CD4-positive, alpha-beta T cell treated with Interleukin-12 subunit alpha and Interleukin-12 subunit beta, for 1 hour (primary cell): Measurements from ENCODE around the gene SYTL3.
A peak's percentile ranks its signal among the peaks of the same experiment; 100 is the strongest.

Source experiments
- DNase-seq: peaks from one replicate; pipeline ENCODE4 v3.0.0-alpha.2; 2020

SYTL3 gene

DNA sequence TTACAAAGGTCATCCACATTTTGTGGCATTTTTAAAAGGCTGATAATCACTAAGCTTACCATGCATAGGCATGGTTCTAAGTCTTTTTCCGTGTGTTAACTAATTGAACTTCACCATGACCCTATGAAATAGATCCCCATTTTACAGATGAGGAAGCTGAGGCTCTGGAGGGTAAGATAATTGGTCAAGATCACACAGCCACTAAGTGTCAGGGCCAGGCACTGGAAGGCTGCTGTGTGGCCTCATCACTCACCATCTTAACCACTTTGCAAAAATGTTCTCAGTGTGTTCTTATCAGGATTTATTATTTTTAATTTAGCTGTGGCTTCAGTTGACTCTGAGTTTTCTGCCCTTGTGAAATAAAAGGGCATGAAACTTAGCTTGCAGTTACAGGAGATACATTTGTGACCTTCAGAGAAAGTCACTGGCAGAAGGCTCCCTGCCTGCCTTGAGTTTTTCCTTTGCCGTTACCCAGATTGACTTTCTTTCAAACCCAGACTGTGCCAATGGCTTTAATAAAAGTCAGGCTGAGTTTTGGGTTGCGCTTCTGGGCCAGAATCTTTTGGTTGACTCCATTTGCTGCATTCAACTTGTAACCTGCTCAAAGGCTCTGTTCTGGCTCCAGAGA is 87.3 kb downstream of the SYTL3 start:
- DNase-seq: no peak

DNA sequence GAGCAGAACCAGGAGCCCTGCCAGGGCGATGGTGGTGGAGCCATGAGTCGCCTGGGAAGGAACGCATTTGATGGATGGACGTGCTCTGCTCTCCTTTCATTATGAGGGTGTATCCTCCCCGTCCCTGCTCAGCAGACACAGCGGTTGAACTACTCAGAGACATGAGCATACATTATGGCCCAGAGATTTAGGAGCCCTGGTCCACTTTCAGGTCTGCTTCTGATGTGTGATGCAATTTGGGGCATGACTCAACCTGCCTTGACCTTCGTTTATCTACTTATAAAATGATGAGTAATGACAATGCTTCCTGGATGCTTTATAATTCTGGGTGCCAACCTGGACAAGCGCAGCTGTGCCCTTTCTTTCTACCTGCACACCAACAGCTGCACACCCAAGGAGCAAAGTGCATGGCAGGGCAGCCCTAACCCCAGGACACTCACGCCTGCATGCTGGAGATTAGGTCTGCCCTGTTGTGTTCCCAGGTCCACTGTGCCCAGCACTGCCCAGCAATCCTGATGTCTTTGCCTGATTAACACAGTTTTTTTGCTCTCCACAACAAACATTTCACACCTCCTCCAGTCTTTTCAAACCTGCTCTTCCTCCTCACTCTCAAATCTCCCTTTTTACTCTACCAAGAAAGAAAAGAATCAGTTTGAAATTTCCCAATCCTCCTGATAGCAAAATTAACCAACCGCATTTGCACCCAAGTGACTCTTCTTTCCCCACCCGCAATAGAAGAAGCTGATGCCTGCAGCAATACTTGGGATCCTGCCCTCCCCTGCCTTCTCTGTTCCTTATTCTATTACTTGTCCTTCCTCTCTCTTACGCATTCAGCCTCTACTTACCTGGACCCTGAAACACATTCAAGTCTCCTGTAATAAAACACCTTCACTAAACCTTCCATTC is 88.1 kb downstream of the SYTL3 start:
- no peak for DNase-seq

DNA sequence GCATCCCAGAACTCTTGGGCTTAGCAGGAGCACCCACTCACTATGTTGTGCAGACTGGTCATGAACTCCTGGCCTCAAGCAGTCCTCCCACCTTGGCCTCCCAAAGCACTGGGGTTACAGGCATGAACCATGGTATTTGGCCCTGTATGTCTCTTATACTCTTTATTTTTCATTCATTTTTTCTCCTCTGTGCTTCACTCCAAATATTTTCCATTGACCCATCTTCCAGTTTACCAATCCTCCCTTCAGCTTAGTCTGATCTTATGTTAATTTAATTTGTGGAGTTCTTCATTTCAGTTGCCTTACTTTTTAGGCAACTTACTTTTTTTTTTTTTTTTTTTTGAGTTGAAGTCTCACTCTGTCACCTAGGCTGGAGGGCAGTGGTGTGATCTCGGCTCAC is 89.8 kb downstream of the SYTL3 start:
- no peak for DNase-seq

DNA sequence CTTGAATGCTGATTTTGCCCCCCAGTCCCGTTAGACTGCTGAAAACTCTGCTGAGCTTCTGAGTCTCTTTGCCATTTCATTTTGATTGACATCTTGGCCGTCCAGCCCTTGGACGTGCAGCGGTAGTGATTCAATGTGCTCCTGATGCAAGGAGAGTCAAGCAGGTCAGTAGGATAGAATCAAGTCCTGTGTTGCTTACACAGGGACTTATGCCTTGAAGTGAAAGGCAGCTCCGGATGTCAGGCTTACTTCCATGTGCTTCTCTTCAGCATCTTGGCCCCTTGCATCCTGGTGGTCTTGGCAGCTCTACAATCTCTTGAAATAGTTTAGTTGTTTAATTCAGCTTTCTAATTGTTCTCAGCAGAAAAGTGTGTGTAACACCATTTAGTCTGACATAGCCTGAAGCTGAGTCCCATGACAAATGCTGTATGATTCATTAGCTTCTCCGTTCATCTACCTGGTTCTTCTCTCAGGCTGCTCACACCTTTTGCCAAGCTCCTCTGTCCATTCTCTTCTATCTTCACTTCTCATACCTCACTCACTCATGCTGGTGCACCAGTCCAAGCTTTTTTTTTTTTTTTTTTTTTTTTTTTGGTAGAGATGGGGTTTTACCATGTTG is 93.3 kb downstream of the SYTL3 start:
- DNase-seq: no peak

DNA sequence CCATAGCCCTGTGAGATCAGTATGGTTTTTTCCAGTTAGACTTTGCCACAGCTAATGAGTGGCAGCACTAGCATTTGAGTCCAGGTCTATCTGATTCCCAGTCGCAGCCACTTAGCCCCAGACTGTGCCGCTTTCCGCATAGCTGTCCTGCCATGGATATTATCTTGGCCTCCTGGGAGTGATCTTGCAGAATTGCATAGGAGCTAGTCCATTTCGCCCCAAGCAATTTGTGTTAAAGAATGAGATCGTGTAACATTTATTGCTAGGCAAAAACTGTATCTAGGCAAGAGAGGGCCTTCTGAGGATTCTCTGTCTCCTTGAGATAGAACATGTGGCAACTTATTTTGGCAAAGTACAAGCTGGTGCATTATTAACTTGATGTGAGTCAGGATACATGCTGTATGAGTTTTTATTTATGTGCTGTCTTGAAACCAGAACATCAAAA is 95.2 kb downstream of the SYTL3 start:
- DNase-seq: no peak

DNA sequence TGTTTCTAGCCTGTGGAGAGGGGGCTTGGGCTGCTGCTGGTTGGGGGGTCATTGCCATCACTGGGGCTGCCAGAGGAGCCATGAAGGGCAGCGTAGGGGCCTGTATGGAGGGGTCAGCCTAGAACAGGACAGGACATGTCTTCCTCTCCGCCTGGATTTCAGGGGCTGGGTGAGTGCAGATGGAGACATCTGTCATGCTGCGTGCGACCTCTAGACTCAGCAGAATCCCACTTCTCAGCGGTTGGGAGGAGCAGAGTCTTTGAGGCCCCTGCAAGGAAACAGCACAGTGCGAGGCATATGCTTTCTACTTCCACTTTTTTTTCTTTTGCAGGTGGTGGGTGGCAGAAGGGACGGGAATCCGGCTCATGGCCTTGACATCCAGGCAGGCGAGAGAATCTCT is 101.4 kb downstream of the SYTL3 start:
- no peak for DNase-seq

DNA sequence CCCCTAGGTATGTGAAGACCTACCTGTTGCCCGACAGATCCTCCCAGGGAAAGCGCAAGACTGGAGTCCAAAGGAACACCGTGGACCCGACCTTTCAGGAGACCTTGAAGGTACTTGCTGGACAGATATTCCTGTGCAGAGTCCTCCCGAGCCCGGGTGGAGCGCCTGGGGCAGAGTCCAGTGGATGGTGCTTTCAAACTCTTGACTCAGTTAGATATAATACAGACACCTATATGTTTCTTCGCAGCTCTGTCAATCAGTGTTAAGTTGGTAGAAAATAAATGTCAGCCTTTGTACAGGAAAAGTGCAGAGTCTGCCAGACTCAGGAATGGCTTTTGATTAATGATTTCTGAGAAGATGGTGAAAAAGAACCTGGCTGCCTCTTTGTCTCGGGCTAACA is 102.1 kb downstream of the SYTL3 start:
- DNase-seq: no peak

DNA sequence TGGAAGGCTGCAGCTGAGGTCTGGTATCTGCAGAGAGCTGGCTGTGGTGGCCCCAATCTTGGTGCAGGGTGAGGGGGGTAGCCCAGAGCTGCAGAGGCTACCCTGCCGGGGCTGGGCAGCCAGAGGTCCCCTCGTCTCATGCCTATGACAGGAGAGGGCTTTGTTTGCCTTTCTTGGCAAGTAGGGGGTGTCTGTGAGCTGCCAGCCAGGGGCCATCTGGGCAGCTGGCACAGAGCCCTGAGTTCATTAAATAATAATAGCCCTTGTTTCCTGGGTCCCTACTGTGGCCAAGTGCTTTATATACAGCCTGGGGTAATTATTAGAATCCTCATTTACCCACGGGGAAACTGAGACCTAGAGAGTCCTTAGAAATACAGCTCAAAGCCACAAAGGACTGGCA is 102.8 kb downstream of the SYTL3 start:
- no peak for DNase-seq

DNA sequence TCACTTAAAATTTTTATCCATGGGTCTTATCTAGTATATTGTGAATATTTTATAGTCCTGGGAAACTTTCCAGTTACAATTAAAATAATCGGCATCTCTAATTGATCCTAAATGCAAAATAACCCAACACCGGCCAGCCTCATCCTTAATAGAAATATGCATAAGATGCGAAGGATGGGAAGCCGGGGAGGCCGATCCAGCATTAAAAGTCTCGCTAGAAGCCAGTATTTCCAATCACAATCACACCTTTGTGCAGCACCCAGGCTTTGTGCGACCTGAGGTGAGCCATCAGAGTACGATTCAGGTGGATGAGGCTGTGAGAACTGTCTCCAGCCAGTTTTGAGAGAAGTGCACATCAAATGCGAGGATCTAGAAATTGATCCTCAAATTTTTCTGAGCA is 104.0 kb downstream of the SYTL3 start:
- no peak for DNase-seq

DNA sequence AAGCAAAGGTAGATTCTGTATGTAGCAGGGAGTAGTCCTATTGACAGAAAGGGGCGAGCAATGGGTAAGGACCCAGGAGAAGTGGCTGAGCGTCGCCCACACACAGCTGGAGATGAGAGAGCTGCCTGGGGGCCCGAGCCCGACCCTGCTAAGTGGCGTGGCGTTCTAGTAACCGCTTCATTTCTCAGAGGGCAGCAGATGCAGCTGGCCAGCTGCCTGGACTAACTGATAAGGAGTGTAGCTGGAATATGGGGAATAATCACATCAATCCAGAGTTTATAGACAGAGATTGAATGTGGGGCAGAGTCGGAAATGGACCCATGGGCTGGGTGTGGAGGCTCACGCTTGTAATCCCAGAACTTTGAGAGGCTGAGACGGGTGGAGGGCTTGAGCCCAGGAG is 104.9 kb downstream of the SYTL3 start:
- no peak for DNase-seq

DNA sequence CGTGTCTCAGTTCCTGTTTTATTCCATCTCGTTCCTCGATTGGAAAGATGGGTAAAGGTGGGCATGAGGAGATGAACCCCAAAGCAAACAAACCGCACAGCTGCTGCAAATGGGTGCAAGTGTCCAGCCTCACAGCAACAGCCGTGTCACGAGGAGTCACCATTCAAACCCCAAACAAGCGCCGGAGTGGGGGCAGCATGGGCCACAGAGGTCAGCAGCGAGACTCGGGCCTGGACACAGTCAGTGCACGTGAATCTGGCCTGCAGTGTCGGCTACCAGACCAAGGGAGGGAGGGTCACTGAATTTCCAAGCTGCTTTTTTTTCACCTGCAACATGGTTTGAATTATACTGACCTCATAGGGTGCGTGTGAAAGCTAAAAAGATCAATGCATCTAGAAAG is 105.8 kb downstream of the SYTL3 start:
- DNase-seq: no peak

DNA sequence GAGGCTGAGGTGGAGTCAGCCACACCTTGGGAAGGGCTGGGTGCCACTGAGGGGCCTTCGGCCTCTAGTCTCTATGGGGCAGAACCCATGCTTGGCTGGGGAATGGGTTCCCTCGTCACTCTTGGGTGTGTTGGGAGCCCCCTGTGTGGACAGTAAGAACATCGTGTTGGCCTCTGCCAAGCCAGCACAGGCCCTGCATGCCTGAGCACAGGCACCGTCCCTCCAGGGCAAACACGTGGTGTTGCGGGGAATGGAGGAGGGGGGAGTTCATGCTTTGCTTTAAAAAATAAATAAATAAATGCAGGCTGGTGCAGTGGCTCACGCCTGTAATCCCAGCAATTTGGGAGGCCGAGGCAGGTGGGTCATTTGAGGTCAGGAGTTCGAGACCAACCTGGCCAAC is 106.3 kb downstream of the SYTL3 start:
- no peak for DNase-seq

DNA sequence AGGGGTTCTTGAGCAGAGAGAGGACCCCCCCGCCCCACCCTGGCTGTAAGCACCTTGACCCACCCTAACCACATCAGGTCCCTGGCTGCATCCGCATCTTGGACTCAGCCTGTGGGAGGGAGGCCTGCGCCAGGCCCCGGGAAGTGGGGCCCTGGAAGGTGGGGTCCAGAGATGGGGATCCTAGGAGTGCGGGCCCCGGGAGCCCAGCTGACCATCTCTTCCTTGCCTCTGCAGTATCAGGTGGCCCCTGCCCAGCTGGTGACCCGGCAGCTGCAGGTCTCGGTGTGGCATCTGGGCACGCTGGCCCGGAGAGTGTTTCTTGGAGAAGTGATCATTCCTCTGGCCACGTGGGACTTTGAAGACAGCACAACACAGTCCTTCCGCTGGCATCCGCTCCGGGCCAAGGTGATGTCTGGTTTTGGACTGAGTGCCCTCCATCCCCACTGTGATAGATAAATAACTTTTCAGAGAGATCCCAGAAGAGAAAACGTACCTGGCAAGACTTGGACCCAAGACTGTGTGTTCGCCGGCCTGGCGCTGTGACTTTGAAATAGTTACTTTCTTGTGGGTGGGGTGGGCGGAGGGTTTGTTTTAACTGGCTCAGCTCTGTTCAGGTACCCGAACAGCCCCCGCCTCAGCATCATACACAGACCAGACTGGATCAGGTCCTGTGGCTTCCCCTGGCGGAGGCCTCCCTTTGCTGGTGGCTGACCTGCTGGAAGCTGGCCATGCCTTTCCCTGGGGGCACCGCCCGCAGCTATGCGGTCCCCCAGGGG is 107.3 kb downstream of the SYTL3 start:
- DNase-seq: peak; percentile 12

DNA sequence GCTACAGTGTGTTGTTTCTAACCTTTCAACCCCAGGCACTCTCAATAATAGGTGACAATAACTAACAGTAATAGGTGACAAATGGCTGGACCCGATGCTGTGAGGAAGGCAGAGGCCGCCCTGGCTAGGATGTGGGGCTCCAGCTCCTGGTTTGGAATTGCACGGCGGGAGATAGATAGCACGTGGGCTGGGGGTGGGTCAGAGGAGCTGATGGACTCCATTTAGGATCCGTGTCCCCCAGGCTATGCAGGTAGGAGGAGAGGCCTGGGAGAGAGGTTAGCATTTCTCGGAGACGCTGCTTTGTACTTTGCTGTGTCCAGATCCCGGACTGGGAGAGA is 107.9 kb downstream of the SYTL3 start:
- peak; percentile 12 for DNase-seq

DNA sequence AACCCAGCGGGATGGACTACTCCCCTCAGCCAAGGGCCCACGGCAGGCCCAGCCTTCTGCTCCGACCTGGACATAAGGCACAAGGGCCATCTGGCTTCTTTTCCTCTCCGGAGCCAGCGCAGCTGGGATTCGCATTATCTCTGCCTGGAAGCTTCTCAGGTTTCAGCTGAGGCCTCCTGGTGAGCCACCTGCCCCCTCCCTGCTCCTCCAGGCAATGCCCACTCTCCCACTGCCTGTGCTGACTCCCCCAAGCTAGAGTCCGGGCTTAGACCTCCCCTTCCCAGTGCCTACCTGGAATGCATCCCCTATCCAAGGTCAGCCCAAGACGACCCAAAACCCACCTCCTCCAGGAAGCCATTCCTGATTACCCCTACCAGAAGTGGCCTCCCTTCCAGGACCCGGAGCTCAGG is 108.6 kb downstream of the SYTL3 start:
- DNase-seq: peak; percentile 15

DNA sequence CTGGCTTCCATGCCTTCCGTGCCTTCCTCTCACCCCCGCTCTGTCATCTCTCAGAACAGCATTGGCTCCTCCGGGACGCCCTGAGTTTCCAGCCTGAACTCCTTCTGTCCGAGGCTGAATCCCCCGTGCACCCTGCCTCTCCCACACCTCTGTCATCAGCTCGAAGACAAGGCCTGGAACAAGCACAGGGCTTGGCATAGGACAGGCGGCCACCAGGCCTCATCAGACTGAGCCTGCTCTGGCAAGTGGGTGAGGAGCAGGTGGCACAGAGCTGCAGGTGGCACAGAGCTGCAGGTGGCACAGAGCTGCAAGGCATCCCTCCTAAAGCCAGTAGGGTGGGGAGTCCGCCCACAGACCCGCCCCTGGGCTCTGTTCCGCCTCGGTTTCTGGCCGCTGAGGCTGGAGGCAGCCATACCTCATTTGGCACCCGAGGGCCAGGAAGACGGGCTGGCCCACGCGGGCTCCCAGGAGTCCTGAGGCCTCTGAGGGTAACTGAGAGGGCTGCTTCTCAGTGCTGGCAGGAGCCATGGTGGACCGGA is 109.2 kb downstream of the SYTL3 start:
- DNase-seq: peak; percentile 40

DNA sequence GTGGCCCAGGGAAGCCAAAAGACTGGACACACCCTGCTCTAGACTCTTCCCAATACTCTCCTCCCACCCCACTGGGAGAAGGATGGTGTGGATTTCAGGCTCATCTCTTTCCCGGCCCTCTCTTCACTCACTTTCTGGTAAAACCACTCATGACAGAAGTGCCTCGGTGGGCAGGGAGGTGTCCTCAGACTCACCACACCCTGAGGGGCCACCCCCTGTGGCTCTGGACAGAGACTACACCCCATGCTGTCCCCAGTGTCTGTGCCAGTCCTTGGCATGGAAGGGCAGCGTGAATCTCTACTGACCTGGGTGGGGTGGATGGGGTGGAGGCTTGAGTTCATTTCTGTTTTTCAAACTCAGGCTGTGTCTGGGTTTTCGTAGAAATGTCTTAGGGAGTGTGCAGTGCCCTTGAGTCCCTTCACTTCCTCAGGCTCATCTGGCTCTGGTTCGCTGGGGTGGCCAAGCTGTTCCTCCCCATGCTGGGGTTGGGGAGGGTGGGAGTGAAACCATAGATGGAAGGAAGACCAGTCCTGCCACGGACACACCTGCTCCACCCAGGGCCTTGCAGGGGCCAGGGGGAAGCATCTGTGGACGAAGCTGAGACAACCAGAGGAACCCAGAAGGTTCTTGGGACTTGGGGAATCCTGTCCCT is 110.2 kb downstream of the SYTL3 start:
- peak; percentile 40 for DNase-seq

DNA sequence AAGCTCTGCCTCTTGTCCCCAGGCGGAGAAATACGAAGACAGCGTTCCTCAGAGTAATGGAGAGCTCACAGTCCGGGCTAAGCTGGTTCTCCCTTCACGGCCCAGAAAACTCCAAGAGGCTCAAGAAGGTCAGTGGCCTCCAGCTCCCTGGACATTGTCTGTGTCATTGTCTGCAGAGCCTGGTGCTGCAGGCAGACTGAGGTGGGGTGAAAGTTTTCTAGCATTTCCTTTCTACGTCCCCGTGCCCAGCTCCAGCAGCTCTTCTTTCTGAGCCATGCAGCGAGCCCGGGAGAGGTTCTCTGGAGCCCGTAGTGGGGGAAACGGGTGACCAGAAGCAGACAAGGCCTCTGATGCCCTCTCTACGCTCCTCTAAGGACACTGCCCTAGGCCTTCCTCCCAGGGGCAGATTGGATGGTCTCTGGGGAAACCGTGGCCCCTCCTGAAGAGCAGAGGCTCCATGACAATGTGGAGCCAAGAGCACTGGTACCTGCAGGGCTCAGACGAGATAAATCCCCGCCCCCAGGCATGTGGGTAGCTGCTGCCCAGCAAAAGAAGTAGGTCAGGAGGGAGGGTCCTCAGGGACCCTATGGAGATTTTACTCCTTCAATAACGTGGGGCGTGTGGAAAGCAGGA is 110.9 kb downstream of the SYTL3 start:
- DNase-seq: peak; percentile 45

DNA sequence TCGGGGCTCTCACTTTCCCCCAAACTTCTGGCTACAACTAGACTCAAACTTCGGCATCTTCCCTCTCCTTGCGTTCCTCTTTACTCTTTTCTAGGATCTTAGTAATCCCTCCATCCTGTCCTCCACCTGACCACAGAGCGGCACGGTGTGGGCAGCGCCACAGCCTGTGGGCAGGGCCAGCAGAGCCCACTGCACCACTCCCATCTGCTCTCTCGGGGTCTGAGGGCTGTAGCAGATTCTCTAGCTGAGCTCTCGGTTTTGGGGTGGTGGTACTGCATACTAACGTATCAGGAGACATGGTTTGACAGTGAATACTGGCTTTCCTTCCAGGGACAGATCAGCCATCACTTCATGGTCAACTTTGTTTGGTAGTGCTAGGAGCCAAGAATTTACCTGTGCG is 111.9 kb downstream of the SYTL3 start:
- peak; percentile 46 for DNase-seq

DNA sequence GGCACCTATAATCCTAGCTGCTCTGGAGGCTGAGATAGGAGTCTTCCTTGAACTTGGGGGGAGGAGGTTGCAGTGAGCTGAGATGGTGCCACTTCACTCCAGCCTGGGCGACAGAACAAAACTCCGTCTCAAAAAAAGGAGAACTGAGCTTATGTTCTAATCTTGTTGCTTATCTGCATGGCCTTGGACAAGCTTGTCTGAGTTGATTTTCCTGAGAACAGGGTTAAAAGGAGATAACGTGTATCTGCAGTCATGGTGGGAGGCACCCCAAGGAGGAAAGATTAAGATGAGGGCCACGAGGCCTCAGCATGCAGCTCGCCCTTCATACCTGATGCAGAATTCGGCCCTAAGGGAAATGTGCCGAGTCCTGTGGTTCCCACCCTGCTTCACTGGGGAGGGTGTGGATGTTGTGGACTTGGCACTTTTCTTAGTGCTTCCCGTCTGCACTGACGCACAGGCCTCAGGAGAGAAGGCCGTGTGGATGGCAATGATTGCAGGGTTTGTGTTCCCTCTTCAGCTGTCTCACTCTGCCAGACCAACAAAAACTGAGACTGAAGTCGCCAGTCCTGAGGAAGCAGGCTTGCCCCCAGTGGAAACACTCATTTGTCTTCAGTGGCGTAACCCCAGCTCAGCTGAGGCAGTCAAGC is 113.1 kb downstream of the SYTL3 start:
- peak; percentile 54 for DNase-seq

DNA sequence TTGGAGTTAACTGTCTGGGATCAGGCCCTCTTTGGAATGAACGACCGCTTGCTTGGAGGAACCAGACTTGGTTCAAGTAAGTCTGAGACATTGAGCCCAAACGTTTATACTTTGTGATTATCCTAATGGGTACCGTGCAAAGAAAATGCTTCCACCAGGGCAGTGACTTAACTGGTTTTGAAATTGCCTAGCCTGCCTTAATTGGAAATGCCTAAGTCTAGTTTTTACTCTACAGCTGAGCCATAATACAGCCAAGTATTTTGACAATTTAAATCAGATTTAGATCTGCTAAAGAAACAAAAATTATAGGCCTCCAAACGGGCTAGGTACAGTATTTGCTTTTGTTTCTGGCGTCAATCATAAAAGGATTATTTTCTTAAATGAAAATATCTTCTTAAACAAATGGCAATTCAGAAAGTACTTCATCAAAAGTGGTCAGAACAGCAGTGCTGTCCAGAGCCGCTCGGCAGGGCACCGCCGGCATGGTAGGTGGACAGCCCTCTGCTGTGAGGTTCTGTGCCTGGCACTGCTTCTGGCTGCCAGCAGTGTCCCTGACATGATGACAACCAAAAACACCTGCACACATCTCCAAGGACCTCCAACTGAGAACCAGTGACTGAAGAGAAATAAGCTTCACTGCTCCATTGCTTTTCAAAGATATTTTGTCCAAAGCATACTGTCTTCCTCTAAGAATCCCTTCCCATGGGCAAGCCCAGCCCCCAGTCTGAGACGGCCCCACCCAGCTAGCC is 113.8 kb downstream of the SYTL3 start:
- DNase-seq: peak; percentile 52
